Hepatocyte (in vitro differentiated cells): Measurements from ENCODE around the gene ADPRH.

ENCODE experiments used
- EZH2 ChIP-seq: fragments of 200-600 bp; sonication (generic); IDR thresholded peaks from 2 replicates; pipeline ENCODE4 v1.6.1; 2016; ENCODE audit warnings: antibody characterized with exemption, mild to moderate bottlenecking, borderline replicate concordance
- EZH2phosphoT487 ChIP-seq: fragments of 200-600 bp; sonication (generic); IDR thresholded peaks from one replicate; pipeline ENCODE4 v1.6.1; 2018; ENCODE audit warnings: antibody characterized with exemption, mild to moderate bottlenecking, low read depth, moderate library complexity; ENCODE audit not compliant: unreplicated experiment, severe bottlenecking
- TF ChIP-seq, protein P1 (sequence below): fragments of 200-600 bp; sonication (generic); IDR thresholded peaks from 2 replicates; pipeline ENCODE4 v1.5.1; 2016; ENCODE audit warnings: antibody characterized with exemption, mild to moderate bottlenecking; ENCODE audit not compliant: poor library complexity

DNA sequence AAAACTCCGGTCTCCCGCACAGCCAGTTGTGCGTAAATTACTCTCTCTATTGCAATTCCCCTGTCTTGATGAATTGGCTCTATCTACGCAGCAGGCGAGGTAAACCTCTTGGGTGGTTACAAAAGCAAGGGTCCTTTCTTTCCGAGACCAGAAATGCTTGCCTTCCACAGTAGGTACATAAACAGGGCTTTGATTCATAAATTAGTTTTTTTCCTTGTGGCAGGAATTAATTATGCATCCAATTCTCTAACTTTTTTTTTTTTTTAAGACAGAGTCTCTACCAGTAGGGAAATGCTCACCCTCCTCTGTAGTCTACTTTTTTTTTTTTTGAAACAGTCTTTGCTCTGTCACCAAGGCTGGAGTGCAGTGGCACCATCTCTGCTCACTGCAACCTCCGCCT is 36.1 kb upstream of the ADPRH start:
- TF ChIP-seq, protein P1, sequence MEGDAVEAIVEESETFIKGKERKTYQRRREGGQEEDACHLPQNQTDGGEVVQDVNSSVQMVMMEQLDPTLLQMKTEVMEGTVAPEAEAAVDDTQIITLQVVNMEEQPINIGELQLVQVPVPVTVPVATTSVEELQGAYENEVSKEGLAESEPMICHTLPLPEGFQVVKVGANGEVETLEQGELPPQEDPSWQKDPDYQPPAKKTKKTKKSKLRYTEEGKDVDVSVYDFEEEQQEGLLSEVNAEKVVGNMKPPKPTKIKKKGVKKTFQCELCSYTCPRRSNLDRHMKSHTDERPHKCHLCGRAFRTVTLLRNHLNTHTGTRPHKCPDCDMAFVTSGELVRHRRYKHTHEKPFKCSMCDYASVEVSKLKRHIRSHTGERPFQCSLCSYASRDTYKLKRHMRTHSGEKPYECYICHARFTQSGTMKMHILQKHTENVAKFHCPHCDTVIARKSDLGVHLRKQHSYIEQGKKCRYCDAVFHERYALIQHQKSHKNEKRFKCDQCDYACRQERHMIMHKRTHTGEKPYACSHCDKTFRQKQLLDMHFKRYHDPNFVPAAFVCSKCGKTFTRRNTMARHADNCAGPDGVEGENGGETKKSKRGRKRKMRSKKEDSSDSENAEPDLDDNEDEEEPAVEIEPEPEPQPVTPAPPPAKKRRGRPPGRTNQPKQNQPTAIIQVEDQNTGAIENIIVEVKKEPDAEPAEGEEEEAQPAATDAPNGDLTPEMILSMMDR = no peak
- no peak for TF ChIP-seq EZH2phosphoT487
- TF ChIP-seq EZH2 = no peak
